GM21786 (cell line): ENCODE results near the gene PLIN5.

ENCODE experiments used
- ATAC-seq: cut with Tn5 transposase; IDR thresholded peaks from one replicate; pipeline ENCODE4 v1.9.1; 2021; ENCODE audit not compliant: unreplicated experiment

PLIN5 gene

GRCh38 chr19:4506449-4507149 lies 28.4 kb downstream of the PLIN5 start:
- ATAC-seq, result no peak

GRCh38 chr19:4505570-4506448 lies 29.2 kb downstream of the PLIN5 start:
- ATAC-seq, result no peak

GRCh38 chr19:4504891-4505569 lies 30.0 kb downstream of the PLIN5 start:
- no peak for ATAC-seq

- no peak for ATAC-seq
Measured at GRCh38 chr19:4504297-4504701, 30.7 kb downstream of the PLIN5 start.

GRCh38 chr19:4503825-4504170 lies 31.2 kb downstream of the PLIN5 start:
- no peak for ATAC-seq

GRCh38 chr19:4503132-4503824 lies 31.7 kb downstream of the PLIN5 start:
- ATAC-seq, result no peak

GRCh38 chr19:4502282-4503131 lies 32.5 kb downstream of the PLIN5 start:
- ATAC-seq, result no peak

GRCh38 chr19:4501691-4502090 lies 33.3 kb downstream of the PLIN5 start:
- ATAC-seq, result no peak

- ATAC-seq, result no peak
Measured at GRCh38 chr19:4500841-4501591, 34.0 kb downstream of the PLIN5 start.

- ATAC-seq, result no peak
Measured at GRCh38 chr19:4499855-4500254, 35.2 kb downstream of the PLIN5 start.

- ATAC-seq, result no peak
Measured at GRCh38 chr19:4499318-4499717, 35.7 kb downstream of the PLIN5 start.

- no peak for ATAC-seq
Measured at GRCh38 chr19:4498694-4499093, 36.3 kb downstream of the PLIN5 start.

GRCh38 chr19:4497770-4498389 lies 37.1 kb downstream of the PLIN5 start:
- no peak for ATAC-seq

GRCh38 chr19:4496304-4496703 lies 38.7 kb downstream of the PLIN5 start:
- no peak for ATAC-seq

GRCh38 chr19:4495471-4495870 lies 39.6 kb downstream of the PLIN5 start:
- ATAC-seq, result no peak

GRCh38 chr19:4494691-4495064 lies 40.3 kb downstream of the PLIN5 start:
- no peak for ATAC-seq

GRCh38 chr19:4493929-4494690 lies 40.9 kb downstream of the PLIN5 start:
- ATAC-seq, result no peak

- ATAC-seq, result no peak
Measured at GRCh38 chr19:4493104-4493928, 41.7 kb downstream of the PLIN5 start.
